Large intestine (tissue), 3 donors: Measurements from ENCODE around the gene CCDC9. TPM values are rescaled to one million over a fixed set of nuclear protein-coding genes. Genes with fewer than 3 reads are reported as not detected.
"Not testable (repeated sequence)": the region's sequence is repeated elsewhere in the genome, so short reads cannot be mapped to it uniquely, and the experiment has no call there.

Experiments used
- DNase-seq, 2 donors: peaks; one replicate each; pipeline versions ENCODE4 v3.0.0 to v3.0.0-alpha.2; 2013
- H3K27ac ChIP-seq: one replicate; pipeline ENCODE4 v1.5.1; 2013; ENCODE audit warnings: low read length
- H3K27me3 ChIP-seq: 2 replicates; pipeline ENCODE4 v1.6.1; 2013; ENCODE audit warnings: low read length; ENCODE audit not compliant: control insufficient read depth, insufficient read depth
- H3K36me3 ChIP-seq: 2 replicates; pipeline ENCODE4 v1.6.1; 2013; ENCODE audit warnings: low read length; ENCODE audit not compliant: control insufficient read depth, insufficient read depth
- H3K4me1 ChIP-seq: one replicate; pipeline ENCODE4 v1.6.1; 2013; ENCODE audit warnings: low read length; ENCODE audit not compliant: control insufficient read depth, insufficient read depth
- H3K4me3 ChIP-seq: one replicate; pipeline ENCODE4 v1.5.1; 2013; ENCODE audit warnings: low read length
- H3K9me3 ChIP-seq: one replicate; pipeline ENCODE4 v1.6.1; 2013; ENCODE audit warnings: mild to moderate bottlenecking, low read depth, low read length, moderate library complexity; ENCODE audit not compliant: control insufficient read depth
- WGBS: methylation state at CpG from one replicate; pipeline ENCODE4 v1.1.5; 2013; ENCODE audit warnings: low lambda C conversion rate; ENCODE audit not compliant: insufficient coverage; 5-methylcytosine and 5-hydroxymethylcytosine counted together
- polyA plus RNA-seq: library from polyadenylated mRNA; unstranded; fragments of 120-200 nt; gene quantifications from one replicate; pipeline ENCODE4 v1.2.1, GENCODE V29; 2013

The CCDC9 gene
- polyA plus RNA-seq, 1 donor, result 23.2 TPM

DNA sequence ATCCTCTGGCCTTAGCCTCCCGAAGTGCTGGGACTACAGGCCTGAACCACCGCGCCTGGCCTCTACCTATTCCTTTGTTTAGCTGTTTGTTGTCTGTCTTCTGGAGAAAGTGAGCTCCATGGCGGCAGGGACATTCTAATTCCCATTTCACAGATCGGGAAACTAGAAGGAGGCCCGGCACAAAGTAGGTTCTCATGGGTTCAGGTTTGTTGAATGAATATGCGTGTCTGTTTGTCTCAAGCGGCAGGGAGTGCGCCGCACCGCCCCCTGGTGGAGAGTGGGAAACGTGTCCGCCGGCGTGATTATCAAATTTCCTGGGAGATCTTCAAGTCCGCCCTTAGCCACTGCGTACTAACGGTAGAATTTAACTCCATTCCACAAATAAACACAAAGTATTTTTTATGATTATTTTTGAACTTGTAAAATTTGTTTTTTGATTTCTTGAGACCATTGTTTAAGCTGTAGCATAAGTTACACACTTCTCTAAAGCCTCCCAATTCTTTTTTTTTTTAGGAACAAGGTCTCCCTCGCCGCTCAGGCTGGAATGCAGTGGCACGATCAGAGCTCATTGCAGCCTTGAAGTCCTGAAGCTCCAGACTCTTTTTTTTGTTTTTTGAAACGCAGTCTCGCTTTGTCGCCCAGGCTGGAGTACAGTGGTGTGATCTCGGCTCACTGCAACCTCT lies 8.9 kb upstream of the CCDC9 start:
- WGBS, result 76% methylated on average over 4 of the region's 25 CpGs
- Histone ChIP-seq H3K36me3 (no peaks in the 10 kb centered on the region), H3K27me3 (peaks cover 11% of the 10 kb centered on the region), H3K4me3 (no peak overlapping the region), H3K27ac (no peak overlapping the region), H3K9me3 (peaks cover 4% of the 10 kb centered on the region), H3K4me1 (peaks cover 12% of the 10 kb centered on the region)
- DNase-seq, result peak; percentile 60 to 63

DNA sequence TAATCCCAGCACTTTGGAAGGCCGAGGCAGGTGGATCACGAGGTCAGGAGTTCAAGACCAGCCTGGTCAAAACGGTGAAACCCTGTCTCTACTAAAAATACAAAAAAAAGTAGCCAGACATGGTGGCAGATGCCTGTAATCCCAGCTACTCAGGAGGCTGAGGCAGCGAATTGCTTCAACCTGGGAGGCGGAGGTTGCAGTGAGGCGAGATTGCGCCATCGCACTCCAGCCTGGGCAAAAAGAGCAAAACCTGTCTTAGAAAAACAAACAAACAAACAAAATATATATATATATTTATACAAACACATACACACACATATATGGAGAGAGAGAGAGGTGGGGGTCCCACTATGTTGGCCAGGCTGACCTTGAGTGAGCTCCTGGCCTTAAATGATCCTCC lies 3.3 kb upstream of the CCDC9 start:
- H3K4me3 ChIP-seq, H3K27ac ChIP-seq, H3K36me3 ChIP-seq, H3K4me1 ChIP-seq, DNase-seq, H3K27me3 ChIP-seq, H3K9me3 ChIP-seq: not testable (repeated sequence)
- no CpG with 5 or more reads among the region's 8 CpGs for WGBS

DNA sequence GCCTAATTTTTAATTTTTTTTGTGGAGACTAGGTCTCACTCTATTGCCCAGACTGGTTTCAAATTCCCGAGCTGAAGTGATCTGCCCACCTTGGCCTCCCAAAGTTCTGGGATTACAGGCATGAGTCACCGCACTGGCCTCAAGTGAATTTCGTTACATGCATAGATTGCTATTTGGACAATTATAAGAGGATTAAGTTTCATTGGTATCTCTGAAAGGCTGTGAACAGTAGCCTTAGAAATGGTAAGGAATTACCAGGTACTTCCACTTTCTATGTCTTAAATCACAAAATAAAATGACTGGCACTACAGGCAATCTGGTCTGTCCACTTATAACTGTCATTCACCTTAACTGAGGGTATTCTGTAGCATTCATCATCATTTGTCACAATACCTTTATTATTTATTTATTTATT lies 2.9 kb upstream of the CCDC9 start:
- no peak for DNase-seq
- H3K36me3 ChIP-seq, result peaks cover 3% of the 10 kb centered on the region
- H3K4me3 ChIP-seq, result no peak overlapping the region
- no CpG with 5 or more reads among the region's 3 CpGs for WGBS
- no peaks in the 10 kb centered on the region for H3K27me3 ChIP-seq
- no peaks in the 10 kb centered on the region for H3K9me3 ChIP-seq
- H3K27ac ChIP-seq, result no peak overlapping the region
- peaks cover 12% of the 10 kb centered on the region for H3K4me1 ChIP-seq

DNA sequence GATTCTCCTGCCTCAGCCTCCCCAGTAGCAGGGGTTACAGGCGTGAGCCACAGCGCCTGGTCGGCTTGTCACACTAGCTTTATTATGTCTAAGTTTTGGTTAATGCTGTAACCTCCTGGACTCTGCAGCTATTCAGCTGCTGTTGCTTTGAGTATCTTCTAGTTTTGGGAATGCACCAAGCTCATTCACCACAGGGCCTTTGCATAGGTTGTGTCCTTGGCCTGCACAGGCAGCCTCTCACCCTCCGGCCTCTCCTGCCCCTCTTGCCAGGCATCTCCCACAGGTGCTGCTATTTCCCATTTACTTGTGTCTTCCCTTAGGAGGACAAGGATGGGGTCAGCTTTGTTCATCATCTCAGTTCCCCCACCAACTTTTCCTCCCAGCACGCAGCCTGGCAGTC lies 2.4 kb upstream of the CCDC9 start:
- Histone ChIP-seq H3K36me3 (peaks cover 8% of the 10 kb centered on the region), H3K4me3 (no peak overlapping the region), H3K27me3 (no peaks in the 10 kb centered on the region), H3K4me1 (peaks cover 16% of the 10 kb centered on the region), H3K27ac (no peak overlapping the region), H3K9me3 (no peaks in the 10 kb centered on the region)
- WGBS, result no CpG with 5 or more reads among the region's 5 CpGs
- DNase-seq, result no peak

DNA sequence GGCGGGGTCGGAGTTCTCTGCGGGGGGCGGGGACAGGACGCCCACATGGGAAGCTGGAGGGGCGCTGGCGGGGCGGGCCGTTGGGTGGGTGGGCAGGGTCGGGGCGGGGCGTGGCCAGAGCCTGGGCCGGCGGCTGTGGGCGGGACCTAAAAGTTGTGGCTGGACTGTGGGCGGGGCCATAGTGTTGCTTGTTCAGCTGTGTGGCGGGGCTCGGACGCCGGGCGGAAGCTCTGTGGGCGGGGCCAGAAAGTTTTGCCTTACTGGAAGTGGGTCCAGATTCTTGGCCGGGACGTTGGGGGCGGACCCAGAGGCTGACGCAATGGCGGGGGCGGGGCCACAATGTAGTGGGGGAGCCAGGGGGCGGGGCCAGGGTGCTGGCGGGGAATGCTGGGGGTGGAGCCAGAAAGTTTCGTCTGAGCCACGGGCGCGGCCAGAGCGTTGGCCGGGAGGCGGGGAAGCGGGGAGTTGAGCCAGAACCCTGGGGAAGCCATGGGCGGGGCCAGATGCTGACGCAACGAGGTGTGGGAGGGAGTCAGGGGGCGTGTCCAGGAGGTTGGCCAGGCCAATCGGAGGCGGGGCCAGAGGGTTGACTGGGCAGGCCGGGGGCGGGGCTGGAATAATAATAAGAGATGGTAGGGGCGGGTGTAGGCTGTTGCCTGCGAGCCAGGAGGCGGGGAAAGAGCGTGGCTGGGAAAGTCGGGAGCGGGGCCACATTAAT lies 527 bp downstream of the CCDC9 start:
- DNase-seq, result peak; percentile 99
- no peaks in the 10 kb centered on the region for H3K27me3 ChIP-seq
- H3K27ac ChIP-seq, result peak overlapping the region; percentile 98
- peak overlapping the region; percentile 87 for H3K4me3 ChIP-seq
- H3K36me3 ChIP-seq, result peaks cover 33% of the 10 kb centered on the region
- no CpG with 5 or more reads among the region's 52 CpGs for WGBS
- peaks cover 16% of the 10 kb centered on the region for H3K4me1 ChIP-seq
- H3K9me3 ChIP-seq, result no peaks in the 10 kb centered on the region

DNA sequence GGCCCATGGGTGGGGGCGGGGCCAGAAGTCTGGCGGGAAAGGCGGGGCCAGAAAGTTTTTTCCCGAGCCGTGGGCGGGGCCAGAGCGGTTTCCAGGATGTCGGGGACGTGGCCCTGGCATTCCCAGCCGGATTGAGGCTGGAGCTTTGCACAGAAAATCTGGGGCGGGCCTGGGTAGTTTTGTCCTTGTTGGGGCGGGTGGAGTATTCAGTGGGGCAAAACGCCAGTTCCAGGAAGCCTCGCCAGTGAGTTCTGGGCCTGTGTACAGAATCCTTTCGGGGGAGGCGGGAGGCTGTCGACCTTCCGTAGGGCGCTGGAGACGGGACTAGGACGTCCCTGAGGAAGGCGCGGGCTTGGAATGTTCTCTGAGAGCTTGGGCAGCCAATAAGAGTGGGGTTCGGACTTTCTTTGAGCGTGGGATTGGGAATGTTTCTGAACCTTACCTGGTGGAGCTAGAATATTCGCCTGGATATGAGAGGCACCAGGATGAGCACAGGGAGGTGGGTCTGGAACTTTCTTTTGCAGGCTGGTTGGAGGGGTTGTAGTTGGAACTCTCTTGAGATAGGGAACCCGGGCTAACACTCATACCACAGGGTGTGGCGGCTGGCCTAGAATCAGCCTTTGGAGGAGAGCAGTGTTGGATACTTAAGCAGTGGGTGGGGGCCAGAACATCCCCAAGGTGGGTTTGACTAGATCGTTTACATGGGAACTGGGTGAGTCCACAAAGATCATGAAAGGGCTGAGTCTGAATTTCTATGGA lies 1.3 kb downstream of the CCDC9 start:
- Histone ChIP-seq H3K27me3 (no peaks in the 10 kb centered on the region), H3K9me3 (no peaks in the 10 kb centered on the region), H3K4me1 (peaks cover 16% of the 10 kb centered on the region), H3K4me3 (peak overlapping the region; percentile 87), H3K27ac (peak overlapping the region; percentile 98), H3K36me3 (peaks cover 37% of the 10 kb centered on the region)
- no CpG with 5 or more reads among the region's 29 CpGs for WGBS
- no peak for DNase-seq

DNA sequence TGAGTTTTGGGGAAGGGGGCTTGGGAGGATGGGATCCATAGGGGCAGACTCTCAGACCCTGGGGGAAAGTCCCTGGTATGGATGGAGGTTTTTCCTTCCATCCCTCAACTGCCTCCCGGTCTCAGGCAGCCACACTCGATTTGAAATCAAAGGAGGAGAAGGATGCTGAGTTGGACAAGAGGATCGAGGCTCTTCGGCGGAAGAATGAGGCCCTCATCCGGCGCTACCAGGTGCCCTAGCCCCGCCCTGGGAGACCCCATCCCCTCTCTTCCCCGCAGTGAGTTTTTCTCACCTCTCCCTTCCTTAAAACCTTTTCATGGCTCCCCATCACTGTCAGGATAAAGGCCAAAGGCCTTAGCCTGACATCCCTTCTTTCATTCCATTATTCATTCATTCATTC lies 2.1 kb downstream of the CCDC9 start:
- H3K4me3 ChIP-seq, result no peak overlapping the region
- H3K36me3 ChIP-seq, result peaks cover 44% of the 10 kb centered on the region
- peaks cover 16% of the 10 kb centered on the region for H3K4me1 ChIP-seq
- H3K27me3 ChIP-seq, result no peaks in the 10 kb centered on the region
- no peaks in the 10 kb centered on the region for H3K9me3 ChIP-seq
- DNase-seq, result no peak
- no CpG with 5 or more reads among the region's 9 CpGs for WGBS
- H3K27ac ChIP-seq, result no peak overlapping the region

DNA sequence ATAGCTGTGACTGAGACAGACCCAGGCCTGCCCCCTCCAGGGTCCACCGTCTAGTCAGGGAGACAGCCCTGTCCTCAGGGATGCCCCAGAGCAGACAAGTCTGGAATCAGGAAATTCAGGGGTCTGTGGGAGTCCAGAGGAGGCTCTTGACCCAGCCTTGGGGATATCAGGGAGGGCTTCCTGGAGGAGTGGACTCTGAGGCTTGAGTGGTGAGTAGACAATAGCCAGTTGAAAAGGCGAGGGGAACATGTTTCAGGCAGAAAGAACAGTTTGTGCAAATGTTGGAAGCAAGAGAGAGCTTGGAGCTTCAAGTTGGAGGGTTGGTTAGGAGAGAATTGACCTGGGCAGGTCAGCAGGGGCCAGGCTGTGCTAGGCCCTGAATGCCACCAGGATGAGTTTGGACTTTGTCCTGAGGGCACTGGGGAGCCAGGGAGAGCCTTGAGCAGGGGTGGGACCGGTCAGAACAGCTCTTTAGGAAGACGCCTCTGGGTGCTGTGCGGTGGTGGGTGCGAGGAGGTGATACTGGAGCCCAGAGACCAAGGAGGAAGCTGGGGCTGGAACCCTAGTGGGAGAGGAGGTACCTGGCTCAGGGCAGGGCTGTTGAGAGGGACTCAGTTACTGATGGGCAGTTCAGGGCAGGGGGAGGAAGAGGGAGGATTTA lies 2.7 kb downstream of the CCDC9 start:
- H3K9me3 ChIP-seq, result no peaks in the 10 kb centered on the region
- H3K27me3 ChIP-seq, result no peaks in the 10 kb centered on the region
- H3K27ac ChIP-seq, result no peak overlapping the region
- DNase-seq, result no peak
- H3K36me3 ChIP-seq, result peaks cover 45% of the 10 kb centered on the region
- no peak overlapping the region for H3K4me3 ChIP-seq
- WGBS, result no CpG with 5 or more reads among the region's 6 CpGs
- peaks cover 16% of the 10 kb centered on the region for H3K4me1 ChIP-seq

DNA sequence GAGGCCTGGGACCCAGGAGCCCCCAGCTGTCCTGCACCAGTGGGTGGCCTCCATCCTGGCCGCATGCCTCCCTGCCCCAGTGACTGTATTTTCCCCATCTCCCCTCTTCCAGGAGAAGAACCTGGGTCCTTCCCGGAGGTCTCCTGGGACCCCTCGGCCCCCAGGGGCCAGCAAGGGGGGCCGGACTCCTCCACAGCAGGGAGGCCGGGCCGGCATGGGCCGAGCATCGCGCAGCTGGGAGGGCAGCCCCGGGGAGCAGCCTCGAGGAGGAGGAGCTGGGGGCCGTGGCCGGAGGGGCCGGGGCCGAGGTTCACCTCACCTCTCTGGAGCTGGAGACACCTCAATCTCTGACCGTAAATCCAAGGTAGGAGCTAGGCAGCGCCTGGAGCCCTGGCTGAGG lies 4.2 kb downstream of the CCDC9 start:
- Histone ChIP-seq H3K27me3 (no peaks in the 10 kb centered on the region), H3K36me3 (peaks cover 59% of the 10 kb centered on the region), H3K27ac (no peak overlapping the region), H3K9me3 (no peaks in the 10 kb centered on the region), H3K4me1 (peaks cover 16% of the 10 kb centered on the region), H3K4me3 (no peak overlapping the region)
- DNase-seq, result no peak
- no CpG with 5 or more reads among the region's 17 CpGs for WGBS
